Activated CD4-positive, CD25-positive, alpha-beta regulatory T cell (primary cell): ENCODE data around the gene RUFY1.

Experiments used
- DNase-seq, 4 experiments: peaks; one replicate each; lab custom pipeline; 2025; lab: John Stamatoyannopoulos, UW

The RUFY1 gene

GRCh38 chr5:179605026-179605833 is 54.9 kb downstream of the RUFY1 start:
- no peak for DNase-seq

GRCh38 chr5:179606071-179606909 is 55.9 kb downstream of the RUFY1 start:
- DNase-seq = no peak

GRCh38 chr5:179606910-179607159 is 56.5 kb downstream of the RUFY1 start:
- no peak for DNase-seq

GRCh38 chr5:179607160-179607931 is 57.0 kb downstream of the RUFY1 start:
- no peak for DNase-seq

GRCh38 chr5:179608131-179608581 is 57.8 kb downstream of the RUFY1 start:
- no peak for DNase-seq

- DNase-seq = no peak
Observed at GRCh38 chr5:179609834-179610108, 59.4 kb downstream of the RUFY1 start.

DNA sequence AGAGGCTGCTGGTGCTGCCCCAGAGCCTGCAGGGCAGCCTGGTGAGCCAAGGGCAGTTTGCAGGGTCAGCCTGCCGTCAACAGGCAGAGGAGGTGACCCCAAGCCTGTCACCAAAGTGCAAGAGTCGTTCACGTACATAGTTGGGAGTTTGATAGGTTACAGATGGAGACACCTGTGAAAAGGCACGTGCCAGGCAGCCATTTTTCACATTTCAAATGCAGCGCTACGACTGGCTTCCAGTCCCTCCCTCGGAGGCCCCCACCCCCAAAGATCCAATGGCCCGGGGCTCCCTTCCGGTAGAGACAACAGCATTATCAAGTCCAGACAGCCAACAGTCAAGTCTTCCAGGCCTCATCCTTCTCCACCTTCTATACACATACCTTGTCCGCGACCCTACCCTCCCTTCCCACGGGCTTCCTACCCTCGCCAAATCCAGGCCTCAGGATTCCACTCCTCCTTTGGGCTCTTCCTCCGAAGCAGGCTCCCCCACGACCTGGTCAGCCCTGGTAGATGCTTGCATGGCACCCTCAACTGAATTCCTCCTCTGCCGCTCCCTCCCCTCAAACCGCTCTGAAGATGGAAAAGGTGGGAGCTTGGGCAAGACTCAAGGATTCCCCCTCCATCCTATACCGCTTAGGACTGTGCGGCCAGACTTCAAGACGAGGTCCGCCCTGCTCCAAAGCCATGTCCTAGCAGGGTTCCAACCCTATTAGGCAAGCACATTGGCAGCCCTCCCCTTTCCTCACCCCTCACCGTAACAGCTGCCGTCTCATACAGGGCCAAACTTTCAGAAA is 60.0 kb downstream of the RUFY1 start:
- DNase-seq = no peak

- no peak for DNase-seq
Observed at GRCh38 chr5:179610903-179611265, 60.5 kb downstream of the RUFY1 start.

DNA sequence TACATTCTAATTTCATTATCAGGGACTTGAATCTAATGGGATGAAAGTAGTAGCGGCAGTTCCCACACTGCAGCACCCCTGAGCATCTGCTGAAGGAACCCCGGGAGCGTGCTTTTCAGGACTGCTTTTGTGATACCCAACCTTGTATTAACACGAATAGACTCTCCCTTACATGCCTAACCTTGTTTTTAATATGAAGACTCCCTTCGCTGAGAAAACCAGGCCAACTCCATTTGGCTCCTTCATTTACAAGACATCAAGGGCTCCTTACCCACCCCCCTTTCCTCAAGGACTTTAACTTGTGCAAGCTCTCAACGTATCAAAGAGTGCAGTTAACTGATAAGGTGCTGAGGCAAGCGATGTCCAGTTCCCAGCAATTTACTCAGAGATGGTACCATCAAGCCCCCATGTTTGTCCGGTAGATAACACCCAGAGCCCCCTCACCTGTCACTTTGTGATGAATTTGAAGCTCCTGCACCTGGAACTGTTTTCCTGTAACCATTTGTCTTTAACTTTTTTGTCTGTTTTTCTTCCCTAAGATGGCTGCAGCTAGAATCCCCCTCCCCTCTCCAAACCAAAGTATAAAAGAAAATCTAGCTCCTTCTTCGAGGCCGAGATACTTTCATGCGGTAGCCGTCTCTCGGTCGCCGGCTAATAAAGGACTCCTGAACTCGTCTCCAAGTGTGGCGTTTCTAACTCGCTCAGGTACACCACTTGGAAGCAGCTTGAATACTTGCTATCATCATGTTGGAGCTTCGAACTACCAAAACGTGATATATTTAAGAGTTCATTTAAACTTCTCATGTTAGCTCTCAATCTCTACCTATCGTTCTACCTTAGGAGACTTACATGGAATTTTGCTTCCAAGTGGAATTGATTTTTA is 62.5 kb downstream of the RUFY1 start:
- DNase-seq = no peak

DNA sequence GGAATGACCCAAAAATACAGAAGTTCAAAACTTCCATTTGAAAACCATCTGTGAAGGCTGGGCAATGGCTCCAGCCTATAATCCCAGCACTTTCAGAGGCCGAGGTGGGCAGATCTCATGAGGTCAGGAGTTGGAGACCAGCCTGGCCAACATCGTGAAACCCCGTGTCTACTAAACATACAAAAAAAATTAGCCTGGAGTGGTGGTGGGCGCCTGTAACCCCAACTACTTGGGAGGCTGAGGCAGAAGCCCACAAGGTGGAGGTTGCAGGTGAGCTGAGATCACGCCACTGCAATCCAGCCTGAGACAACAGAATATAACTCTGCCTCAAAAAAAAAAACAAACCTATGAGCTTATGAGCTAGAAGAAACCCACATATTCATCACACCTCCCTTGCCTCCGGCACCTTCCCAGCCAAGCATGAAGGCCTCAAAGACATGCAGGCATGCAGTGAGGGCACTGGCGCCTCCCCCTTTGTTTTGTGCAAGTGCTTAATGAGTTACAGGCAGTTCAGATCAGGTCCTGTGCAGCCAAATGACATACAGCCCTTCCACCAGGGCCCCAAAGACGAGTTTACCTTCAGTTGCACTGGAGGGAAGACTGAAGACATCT is 63.2 kb downstream of the RUFY1 start:
- no peak for DNase-seq

DNA sequence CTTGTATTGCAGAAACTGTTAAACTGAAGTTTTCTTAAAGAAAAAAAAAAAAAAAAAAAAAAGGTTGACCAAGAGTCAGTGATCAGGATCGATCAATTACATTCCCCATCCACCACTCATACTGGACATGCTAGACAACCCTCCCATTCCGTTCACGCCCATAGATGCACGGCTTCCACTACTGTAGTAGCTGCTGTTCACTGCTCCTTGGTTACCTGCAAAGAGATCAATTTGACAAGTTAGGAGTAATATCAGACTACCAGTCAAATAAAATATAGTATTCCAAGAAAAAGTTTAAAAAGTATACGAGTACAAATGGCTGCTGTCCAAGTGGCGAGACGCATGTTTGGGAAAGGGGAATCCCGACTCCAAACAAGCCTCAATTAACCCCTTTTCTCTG is 64.4 kb downstream of the RUFY1 start:
- DNase-seq = no peak

GRCh38 chr5:179615203-179615602 is 64.8 kb downstream of the RUFY1 start:
- DNase-seq = no peak

DNA sequence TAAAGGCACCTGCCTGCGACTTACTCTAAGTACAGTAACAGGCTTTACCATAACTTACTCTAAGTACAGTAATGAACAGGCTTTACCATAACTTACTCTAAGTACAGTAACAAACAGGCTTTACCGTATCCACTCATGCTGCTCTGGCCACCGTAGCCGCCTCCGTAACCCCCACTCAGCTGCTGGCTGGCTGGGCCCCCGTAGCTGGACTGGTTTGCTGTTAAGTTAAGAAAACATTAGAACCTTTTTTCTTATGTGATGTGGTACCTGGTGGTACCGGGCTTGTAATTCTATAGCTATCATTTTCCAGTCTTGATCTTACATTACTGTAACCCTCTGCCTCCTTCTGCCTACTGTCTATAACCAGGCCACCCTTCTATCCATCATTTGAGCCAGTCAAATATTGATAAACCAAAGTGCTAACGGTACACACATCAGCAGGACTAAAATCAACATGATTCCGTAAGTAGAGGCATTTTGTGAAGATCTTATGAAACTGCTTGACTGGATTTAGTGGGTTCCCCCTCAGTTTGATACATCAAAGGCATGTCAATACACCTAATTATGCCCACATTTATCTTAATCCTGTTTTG is 65.7 kb downstream of the RUFY1 start:
- no peak for DNase-seq

- DNase-seq = no peak
Observed at GRCh38 chr5:179617930-179618329, 67.6 kb downstream of the RUFY1 start.

DNA sequence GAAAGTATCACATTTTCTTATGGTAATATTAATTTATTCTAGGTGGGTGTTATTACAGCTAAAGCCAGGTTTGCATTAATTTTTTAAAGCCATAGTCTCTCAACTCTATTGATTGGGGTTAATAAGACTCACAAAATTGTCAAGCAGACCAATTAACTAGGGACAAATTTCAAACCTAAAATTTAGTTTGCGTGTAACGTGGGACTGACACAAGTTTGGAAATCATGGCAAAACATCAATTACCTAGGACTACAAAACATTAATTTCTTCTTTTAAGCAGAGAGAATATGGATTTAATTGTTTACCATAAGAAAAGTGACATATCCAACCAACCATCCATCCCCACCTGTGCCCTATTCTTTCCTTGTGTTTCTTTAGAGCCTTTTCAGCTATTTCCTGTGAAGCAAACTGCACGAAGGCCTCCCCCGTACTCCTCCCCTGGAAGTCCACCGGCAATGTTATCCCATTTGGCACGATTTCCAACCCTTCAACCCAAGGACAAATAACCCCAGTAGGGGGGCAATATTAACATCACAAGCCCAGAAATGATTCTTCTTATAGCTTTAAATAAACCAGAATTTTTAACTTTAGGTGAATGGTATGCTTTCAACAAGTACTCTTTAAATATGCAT is 68.7 kb downstream of the RUFY1 start:
- DNase-seq = no peak

- no peak for DNase-seq
Observed at GRCh38 chr5:179619776-179620175, 69.4 kb downstream of the RUFY1 start.

DNA sequence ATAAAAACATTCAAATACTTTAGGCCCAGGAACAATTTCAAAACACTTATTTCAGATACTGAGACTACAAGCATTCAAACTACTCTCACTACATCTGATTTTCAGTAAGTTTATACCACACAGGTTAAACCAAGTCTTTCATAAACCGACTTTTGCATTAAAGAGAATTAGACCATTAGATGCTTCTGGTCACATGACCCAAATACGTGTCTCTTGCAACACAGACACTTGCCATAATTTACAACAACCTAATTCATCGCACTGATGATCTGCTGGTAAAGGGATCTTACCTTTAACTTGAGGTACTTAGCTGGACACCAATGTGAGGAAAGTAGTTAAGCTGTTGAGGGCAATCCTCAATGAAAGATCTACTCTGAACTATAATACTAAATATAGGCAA is 69.9 kb downstream of the RUFY1 start:
- no peak for DNase-seq

- no peak for DNase-seq
Observed at GRCh38 chr5:179620703-179621350, 70.5 kb downstream of the RUFY1 start.

- no peak for DNase-seq
Observed at GRCh38 chr5:179621551-179622214, 71.3 kb downstream of the RUFY1 start.
